Frontal cortex (tissue), 4 donors: ENCODE measurements around the gene OR2V1. TPM values are rescaled to one million over a fixed set of nuclear protein-coding genes. Genes with fewer than 3 reads are reported as not detected.
"Not testable (repeated sequence)": the region's sequence is repeated elsewhere in the genome, so short reads cannot be mapped to it uniquely, and the experiment has no call there.

Experiments
- DNase-seq, 2 donors: peaks; one replicate each; pipeline ENCODE4 v3.0.0; 2012; ENCODE audit warnings: low spot score in 2 of 2
- FAIRE-seq: peaks from 2 replicates; lab custom pipeline; 2012; peaks lifted over from hg19 to GRCh38; lab: Jason Lieb, UNC
- total RNA-seq: library from RNA; depleted of rRNA; stranded (reverse); fragments of >200 nt; gene quantifications from one replicate; pipeline ENCODE4 v1.2.3, GENCODE V29; 2014
- donor health status: control.
- donor health status: control.
- donor health status: control.

Gene OR2V1
- total RNA-seq: not detected

- FAIRE-seq (no peak), DNase-seq (no peak)
These were observed at the start of gene OR2V1 for GRCh38 chr5:181130832-181131496. Gene OR2V1 (minus strand): TSS chr5:181131169. CDS start chr5:181125304, 5,865 bp downstream.

GRCh38 chr5:181177559-181177958 lies 46.6 kb upstream of the OR2V1 start:
- FAIRE-seq, DNase-seq: not testable (repeated sequence)

GRCh38 chr5:181176254-181176952 lies 45.4 kb upstream of the OR2V1 start:
- FAIRE-seq: no peak
- no peak for DNase-seq

- FAIRE-seq (no peak), DNase-seq (no peak)
These were observed 42.7 kb upstream of the OR2V1 start for GRCh38 chr5:181173420-181174342.

GRCh38 chr5:181173027-181173419 lies 42.1 kb upstream of the OR2V1 start:
- no peak for FAIRE-seq
- no peak for DNase-seq

GRCh38 chr5:181171782-181172181 lies 40.8 kb upstream of the OR2V1 start:
- DNase-seq (no peak), FAIRE-seq (no peak)

- FAIRE-seq: no peak
- no peak for DNase-seq
These were observed 40.0 kb upstream of the OR2V1 start for GRCh38 chr5:181170996-181171395.

GRCh38 chr5:181170237-181170825 lies 39.4 kb upstream of the OR2V1 start:
- no peak for FAIRE-seq

GRCh38 chr5:181169459-181170236 lies 38.7 kb upstream of the OR2V1 start:
- not testable (repeated sequence) for DNase-seq, FAIRE-seq

More at GRCh38 chr5:181170237-181170825, 39.4 kb upstream of the OR2V1 start:
- DNase-seq: no peak

GRCh38 chr5:181168595-181169118 lies 37.7 kb upstream of the OR2V1 start:
- DNase-seq (no peak), FAIRE-seq (no peak)

- no peak for DNase-seq
- no peak for FAIRE-seq
These were observed 37.0 kb upstream of the OR2V1 start for GRCh38 chr5:181167814-181168488.

- FAIRE-seq: no peak
- DNase-seq: no peak
These were observed 36.1 kb upstream of the OR2V1 start for GRCh38 chr5:181166812-181167733.

- FAIRE-seq (no peak), DNase-seq (no peak)
These were observed 33.3 kb upstream of the OR2V1 start for GRCh38 chr5:181164076-181164952.

- DNase-seq: no peak
- FAIRE-seq: no peak
These were observed 32.6 kb upstream of the OR2V1 start for GRCh38 chr5:181163487-181164075.

GRCh38 chr5:181161534-181162175 lies 30.7 kb upstream of the OR2V1 start:
- FAIRE-seq (no peak), DNase-seq (no peak)
